Stimulated activated memory B cell treated with anti-CD40 and anti-IgM and Interleukin-4, amounts not matched to agents 10 μg/mL and 1 μg/mL and 100 μg/mL, for 72 hours (primary cell): Measurements from ENCODE around the gene FBXO31.
A peak's percentile ranks its signal among the peaks of the same experiment; 100 is the strongest.

Source experiments
- ATAC-seq: fragments of 150-1000 bp; cut with Tn5 transposase; 2 replicates; pipeline ENCODE4 v1.10.0; 2021
- H3K27ac Mint-ChIP-seq: one replicate; pipeline ENCODE4 v1.8.0; 2022; ENCODE audit warnings: mild to moderate bottlenecking, mixed read lengths
- H3K27me3 Mint-ChIP-seq: one replicate; pipeline ENCODE4 v1.8.0; 2022; ENCODE audit warnings: mixed read lengths
- H3K36me3 Mint-ChIP-seq: one replicate; pipeline ENCODE4 v1.8.0; 2022; ENCODE audit warnings: mixed read lengths
- H3K4me1 Mint-ChIP-seq: one replicate; pipeline ENCODE4 v1.8.0; 2022; ENCODE audit warnings: mixed read lengths
- H3K4me3 Mint-ChIP-seq: one replicate; pipeline ENCODE4 v1.8.0; 2022; ENCODE audit warnings: mild to moderate bottlenecking, moderate library complexity, mixed read lengths
- H3K9me3 Mint-ChIP-seq: one replicate; pipeline ENCODE4 v1.8.0; 2022; ENCODE audit warnings: mixed read lengths

The FBXO31 gene

DNA sequence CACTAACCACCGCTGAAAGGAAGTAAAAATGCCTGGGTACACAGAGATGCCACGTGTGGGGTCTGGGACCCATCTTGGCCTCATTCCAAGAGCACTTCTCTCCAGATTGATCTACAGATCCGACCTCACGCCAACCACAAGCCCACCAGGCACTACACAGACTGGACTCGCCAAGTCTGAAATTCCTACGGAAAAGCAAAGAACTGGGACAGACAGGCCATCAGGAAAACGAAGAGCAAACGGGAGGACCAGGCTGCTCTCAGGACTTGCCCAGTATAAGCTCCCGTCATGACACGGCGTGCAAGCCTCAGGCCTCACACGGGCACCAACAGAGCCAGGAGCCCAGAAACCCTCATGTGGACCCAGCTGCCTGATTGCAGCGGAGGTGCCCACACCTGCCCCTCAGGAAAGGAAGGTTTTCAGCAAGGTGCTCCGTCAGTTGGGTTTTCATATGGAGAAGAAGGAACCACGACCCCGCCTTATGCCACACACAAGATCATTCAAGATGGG lies 46.3 kb downstream of the FBXO31 start:
- peaks cover 61% of the 10 kb centered on the region for H3K36me3 Mint-ChIP-seq
- peaks cover 10% of the 10 kb centered on the region for H3K4me1 Mint-ChIP-seq
- no peak overlapping the region for H3K4me3 Mint-ChIP-seq
- no peaks in the 10 kb centered on the region for H3K9me3 Mint-ChIP-seq
- H3K27ac Mint-ChIP-seq = peak overlapping the region; percentile 11
- no peaks in the 10 kb centered on the region for H3K27me3 Mint-ChIP-seq
- no peak for ATAC-seq

DNA sequence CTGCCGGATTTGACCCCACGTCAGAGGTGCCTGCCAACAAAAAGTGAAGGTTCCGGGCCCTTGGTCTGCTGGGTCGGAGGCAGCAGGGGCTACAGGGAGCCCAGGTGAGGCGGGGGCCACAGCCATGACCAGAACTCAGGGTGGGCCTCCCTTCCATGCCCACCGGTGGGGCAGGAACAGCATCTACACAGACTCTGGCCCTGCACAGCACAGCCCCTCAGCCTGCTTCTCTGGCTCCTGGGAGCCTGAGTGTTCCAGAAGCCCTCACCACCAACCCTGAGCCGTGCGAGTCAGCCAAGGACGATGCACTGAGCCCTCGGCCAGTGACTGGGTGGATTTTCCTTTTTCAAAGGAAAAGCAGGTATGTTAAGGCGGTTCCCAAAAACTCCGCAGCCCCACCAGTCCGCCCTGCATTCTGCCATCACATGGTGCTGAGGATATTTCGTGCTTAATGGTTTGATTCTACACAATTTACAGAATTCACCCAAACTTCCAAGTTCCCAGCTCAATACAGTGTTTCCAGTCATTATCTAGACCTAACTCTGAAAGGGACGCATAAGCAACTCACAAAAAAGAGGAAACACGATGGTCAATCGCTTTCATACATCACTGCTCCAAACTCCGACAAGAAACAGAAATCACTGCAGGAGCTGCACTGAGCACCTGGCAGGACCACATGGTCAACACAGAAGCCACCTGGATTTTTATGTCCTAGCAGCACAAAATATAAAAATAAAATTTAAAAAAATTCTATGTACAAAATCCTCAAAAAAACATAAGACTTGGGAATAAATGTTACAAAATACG lies 46.9 kb downstream of the FBXO31 start:
- Mint-ChIP-seq H3K27ac (peak overlapping the region; percentile 11), H3K4me3 (no peak overlapping the region), H3K36me3 (peaks cover 54% of the 10 kb centered on the region), H3K9me3 (no peaks in the 10 kb centered on the region), H3K27me3 (no peaks in the 10 kb centered on the region), H3K4me1 (peaks cover 10% of the 10 kb centered on the region)
- no peak for ATAC-seq

DNA sequence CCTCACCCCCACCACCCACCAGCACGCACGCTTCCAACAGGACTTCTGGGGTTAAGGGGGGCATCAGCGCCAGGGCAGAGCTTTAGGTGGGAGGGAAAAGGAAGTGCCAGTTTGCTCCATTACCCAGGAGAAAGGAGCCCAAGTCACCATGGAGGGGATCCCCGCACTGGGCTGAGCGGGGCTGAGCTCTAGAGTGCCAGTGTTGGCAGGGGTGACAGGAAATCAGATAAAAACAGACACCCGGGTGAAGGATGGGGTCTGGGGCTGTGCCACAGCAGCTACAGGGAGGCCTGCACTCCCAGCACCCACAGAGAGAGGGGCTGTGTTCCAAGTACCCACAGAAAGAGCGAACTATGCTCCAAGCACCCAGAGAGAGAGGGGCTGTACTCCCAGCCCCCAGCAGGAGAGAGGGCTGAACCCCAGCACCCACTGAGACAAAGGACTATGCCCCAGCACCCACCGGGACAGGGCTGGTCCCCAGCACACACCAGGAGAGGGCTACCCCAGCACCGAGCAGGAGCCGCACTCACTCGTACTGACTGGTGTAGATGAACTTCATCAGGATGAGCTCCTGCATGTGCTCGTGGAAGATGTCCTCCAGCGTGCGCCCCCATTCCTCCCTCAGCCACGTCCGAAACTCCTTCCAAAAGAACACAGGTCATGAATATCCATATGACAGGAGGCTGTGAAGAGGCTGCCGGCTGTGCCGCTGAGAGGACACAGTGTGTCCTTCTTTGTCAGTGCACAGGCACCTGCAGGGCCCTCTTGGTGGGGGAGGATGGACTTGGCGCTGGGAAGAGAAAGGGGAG lies 47.7 kb downstream of the FBXO31 start:
- Mint-ChIP-seq H3K4me1 (peaks cover 10% of the 10 kb centered on the region), H3K9me3 (no peaks in the 10 kb centered on the region), H3K27ac (no peak overlapping the region), H3K4me3 (no peak overlapping the region), H3K36me3 (peaks cover 53% of the 10 kb centered on the region), H3K27me3 (no peaks in the 10 kb centered on the region)
- no peak for ATAC-seq

DNA sequence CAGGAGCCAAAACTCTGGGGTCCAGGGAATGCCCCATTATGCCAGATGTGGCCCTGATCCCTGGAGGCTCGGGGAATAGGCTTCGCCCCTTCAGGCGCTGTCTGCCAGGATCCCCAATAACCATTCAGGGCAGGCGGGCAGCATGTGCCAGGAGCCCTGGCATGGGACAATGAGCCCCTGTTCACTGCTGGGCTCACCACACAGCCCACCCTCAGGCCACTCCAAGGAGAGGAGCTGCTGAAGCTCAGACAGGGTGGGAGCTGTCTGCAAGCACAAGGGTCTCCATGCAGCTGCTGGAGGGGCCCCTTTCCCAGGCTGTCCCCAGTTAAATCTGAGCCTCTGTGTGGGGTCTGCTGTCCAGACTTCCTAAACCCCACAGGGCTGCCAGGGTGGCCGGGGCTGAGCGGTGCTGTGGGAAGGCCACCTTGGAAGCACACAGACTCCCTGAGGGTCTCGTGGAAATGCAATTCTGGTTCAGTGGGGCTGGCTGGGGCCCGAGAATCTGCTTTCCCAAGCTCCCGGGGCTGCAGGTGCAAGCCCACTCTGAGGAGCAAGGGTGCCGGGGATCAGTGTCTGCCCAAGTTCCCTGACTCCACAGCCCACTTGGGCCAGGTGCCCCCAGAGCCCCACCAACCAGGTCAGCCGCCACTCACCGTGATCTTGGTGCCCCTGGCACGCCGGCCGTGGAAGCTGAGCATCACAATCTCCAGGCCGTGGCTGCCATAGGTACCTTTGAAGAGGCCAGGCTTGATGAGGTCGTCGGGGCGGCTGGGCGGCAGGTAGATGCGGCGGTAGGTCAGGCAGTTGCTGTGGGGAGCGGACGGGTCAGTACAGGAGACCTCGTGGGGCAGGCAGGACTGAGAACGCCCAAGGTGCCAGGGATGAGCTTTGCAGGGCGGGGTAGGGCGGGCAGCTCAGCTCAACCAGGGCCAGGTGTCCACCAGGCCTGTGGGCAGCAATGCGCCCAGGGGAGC lies 48.6 kb downstream of the FBXO31 start:
- no peak overlapping the region for H3K27ac Mint-ChIP-seq
- H3K27me3 Mint-ChIP-seq = no peaks in the 10 kb centered on the region
- H3K9me3 Mint-ChIP-seq = no peaks in the 10 kb centered on the region
- H3K4me1 Mint-ChIP-seq = peaks cover 10% of the 10 kb centered on the region
- ATAC-seq = no peak
- no peak overlapping the region for H3K4me3 Mint-ChIP-seq
- peaks cover 47% of the 10 kb centered on the region for H3K36me3 Mint-ChIP-seq

DNA sequence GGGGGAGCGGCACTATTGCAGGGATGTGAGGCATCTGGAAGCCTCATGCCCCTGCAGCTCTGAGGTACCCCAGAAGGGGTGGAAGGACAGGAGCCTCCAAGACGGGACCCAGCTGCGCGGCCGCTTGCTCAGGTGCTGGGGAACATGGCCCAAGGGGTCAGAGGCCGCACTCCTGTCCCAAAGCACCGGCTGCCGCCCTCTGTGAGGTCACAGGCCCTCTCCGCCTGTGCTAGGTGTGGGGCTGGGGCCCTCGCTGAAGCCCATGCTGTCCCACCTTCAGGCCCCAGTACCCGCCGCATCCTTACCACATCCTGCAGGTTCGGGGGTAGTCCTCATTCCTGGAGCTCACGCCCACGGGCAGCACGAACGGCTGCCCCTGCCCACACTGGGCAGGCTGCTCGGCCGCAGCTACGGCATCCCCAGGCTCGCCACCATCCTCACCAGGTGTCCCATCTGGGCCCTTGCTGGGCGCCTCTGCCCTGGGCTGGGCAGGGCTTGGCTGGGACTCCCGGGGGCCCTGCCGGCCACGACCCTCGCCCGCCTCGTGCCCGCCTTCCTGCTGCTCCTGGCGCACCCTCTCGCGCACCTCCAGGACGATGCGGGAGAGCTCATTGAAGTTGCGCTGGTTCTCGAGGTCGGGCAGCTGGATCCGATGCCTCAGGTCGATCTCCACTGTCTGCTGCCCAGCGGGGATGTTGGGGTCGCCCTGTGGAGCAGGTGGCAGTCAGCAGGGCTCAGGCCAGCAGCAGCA lies 49.8 kb downstream of the FBXO31 start:
- peaks cover 37% of the 10 kb centered on the region for H3K36me3 Mint-ChIP-seq
- H3K9me3 Mint-ChIP-seq = no peaks in the 10 kb centered on the region
- H3K27me3 Mint-ChIP-seq = no peaks in the 10 kb centered on the region
- H3K4me1 Mint-ChIP-seq = peaks cover 10% of the 10 kb centered on the region
- ATAC-seq = no peak
- no peak overlapping the region for H3K27ac Mint-ChIP-seq
- no peak overlapping the region for H3K4me3 Mint-ChIP-seq

DNA sequence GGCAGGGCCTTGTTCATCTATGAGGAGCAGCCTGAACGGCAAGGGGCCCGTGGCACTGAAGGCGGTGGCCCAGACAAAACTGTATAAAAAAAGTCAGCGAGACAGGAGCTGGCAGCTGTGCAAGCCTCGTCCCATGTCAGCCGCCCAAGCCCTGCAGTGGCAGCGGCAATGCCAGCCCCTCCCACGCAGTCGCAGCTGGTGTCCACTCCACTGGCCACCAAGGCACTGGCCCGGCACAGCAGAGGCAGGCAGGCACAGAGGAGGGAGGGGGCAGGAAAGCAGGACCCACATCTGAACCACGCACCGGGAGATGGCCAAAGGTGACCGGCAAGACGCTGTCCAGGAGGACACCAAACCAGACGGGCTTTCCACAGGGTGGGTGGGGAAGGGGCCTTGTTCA lies 50.5 kb downstream of the FBXO31 start:
- Mint-ChIP-seq H3K36me3 (peaks cover 34% of the 10 kb centered on the region), H3K27me3 (no peaks in the 10 kb centered on the region), H3K9me3 (no peaks in the 10 kb centered on the region), H3K27ac (no peak overlapping the region), H3K4me3 (no peak overlapping the region), H3K4me1 (peaks cover 10% of the 10 kb centered on the region)
- ATAC-seq = no peak

DNA sequence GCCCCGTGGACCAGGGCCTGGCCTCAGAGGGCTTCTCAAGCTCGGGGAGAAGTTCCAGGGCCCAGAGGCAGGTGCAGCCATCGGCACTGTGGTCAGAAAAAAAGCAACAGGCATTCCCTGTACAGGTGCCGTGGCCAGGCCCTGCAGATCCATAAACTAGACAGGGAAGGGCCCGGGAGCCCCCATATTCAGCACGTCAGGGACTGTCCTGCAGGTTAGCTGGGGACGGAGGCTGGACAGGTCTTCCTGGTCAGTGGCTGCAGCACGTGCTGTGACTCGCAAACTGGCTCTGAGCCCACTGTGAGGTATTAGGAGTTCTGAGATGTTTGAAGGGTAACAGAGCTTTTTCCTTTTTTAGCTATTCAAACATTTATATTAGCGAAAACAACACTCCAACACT lies 51.4 kb downstream of the FBXO31 start:
- Mint-ChIP-seq H3K36me3 (peaks cover 32% of the 10 kb centered on the region), H3K9me3 (no peaks in the 10 kb centered on the region), H3K27me3 (no peaks in the 10 kb centered on the region), H3K4me3 (no peak overlapping the region), H3K4me1 (peaks cover 5% of the 10 kb centered on the region), H3K27ac (no peak overlapping the region)
- ATAC-seq = no peak

DNA sequence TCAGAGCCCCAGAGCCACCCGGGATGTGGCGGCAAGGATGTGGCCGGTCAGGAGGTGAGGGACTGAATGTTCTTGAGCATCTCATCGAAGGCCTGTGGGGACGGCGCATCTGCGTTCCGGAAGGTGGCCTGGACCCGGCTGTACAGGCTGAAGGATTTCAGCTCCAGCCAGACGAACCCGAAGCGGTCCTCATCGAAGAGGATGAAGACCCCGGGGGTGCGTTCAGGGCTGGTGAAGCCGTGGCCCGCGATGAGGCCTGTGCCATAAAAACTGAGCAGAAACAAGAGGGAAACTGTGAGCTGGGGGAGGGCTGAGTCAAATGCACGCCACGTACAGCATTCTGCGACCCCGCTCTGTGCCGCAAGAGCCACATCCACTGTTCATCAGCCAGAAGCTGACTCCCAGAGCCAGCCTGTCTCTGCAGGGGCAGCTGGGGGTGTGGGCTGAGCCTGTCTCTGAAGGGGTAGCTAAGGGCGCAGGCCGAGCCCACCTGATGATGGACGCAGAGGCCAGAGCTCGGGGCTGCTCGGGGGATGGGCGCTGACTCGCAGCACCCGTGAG lies 52.3 kb downstream of the FBXO31 start:
- H3K27ac Mint-ChIP-seq = no peak overlapping the region
- no peak overlapping the region for H3K4me3 Mint-ChIP-seq
- peaks cover 26% of the 10 kb centered on the region for H3K36me3 Mint-ChIP-seq
- no peak for ATAC-seq
- H3K4me1 Mint-ChIP-seq = no peaks in the 10 kb centered on the region
- no peaks in the 10 kb centered on the region for H3K27me3 Mint-ChIP-seq
- H3K9me3 Mint-ChIP-seq = no peaks in the 10 kb centered on the region

DNA sequence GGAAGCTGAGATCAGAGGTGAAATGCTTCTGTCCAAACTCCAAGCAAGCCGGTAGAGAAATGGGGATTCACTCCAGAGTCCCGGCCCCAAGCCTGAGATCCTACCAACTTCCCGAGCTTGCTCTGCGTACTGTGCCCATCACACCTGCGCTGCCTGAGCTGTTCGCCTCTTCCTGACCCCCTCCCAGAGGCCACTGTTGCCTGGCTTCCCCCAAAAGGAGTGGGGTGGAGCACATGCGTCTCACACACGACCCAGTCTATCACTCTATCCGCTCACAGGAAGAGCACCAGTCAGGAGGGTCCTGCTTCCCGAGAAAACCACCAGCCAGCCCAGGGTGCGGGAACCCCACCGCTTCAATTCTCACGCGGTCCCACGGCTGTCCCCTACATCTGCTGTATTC lies 52.9 kb downstream of the FBXO31 start:
- ATAC-seq = no peak
- no peak overlapping the region for H3K4me3 Mint-ChIP-seq
- H3K4me1 Mint-ChIP-seq = peaks cover 6% of the 10 kb centered on the region
- no peaks in the 10 kb centered on the region for H3K27me3 Mint-ChIP-seq
- no peak overlapping the region for H3K27ac Mint-ChIP-seq
- H3K36me3 Mint-ChIP-seq = peaks cover 19% of the 10 kb centered on the region
- H3K9me3 Mint-ChIP-seq = no peaks in the 10 kb centered on the region

DNA sequence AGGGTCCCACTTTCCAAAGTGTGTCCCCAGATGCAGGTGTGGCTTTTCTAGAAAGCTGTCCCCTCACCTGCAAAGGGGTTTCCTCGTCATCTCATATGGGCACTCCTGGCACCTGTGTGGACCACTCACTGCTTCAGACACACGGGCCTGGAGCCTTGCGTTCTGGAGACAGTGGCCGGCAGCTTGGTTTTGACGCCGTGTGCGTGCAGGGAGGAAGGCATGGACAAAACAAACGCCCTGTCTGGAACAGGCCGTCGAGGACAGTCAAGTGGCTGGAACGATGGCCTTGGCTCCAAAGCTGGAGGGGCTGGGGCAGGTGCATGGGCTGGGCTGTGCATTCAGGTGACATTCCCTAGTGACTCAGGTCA lies 53.3 kb downstream of the FBXO31 start:
- Mint-ChIP-seq H3K4me1 (peaks cover 10% of the 10 kb centered on the region), H3K4me3 (no peak overlapping the region), H3K9me3 (no peaks in the 10 kb centered on the region), H3K27ac (no peak overlapping the region), H3K36me3 (peaks cover 15% of the 10 kb centered on the region), H3K27me3 (no peaks in the 10 kb centered on the region)
- ATAC-seq = no peak

DNA sequence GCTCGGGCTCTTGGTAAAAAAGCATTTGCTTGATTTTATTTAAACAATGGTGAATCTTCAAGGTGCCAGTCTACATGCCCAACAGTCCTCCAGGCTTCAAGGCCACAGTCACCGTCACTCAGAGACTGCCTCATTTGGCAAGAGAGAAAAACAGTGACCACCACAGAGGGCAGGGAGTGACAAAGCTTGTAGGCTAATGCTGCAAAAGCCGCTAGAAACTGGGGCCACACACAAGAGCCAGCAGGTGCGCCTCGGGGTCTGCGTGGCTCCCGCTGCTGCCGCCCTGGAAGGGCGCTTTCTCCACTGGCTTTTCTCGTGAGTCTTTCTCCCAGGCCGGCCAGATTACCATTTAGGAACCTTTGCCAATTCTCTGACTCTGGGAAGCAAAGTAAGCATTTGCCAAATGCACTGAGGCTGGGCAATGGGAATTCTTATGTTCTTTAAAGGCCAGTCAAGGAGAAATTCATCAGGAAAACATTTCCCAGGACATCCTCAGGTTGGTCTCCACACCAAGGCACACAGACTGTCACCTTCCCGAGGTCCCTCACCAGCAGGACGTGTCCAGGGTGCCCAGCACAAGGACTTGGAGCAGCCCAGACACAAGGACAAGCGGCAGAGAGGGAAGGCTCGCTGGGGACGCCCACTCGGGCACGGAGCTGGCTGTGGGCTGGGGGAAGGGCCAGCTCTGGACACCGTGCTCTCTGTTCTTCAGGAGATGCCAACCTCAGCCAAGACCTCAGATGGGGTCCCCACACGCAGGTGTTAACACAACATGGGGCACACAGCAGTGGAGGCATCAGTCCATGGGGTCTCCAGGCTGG lies 53.9 kb downstream of the FBXO31 start:
- H3K4me3 Mint-ChIP-seq = no peak overlapping the region
- no peak for ATAC-seq

DNA sequence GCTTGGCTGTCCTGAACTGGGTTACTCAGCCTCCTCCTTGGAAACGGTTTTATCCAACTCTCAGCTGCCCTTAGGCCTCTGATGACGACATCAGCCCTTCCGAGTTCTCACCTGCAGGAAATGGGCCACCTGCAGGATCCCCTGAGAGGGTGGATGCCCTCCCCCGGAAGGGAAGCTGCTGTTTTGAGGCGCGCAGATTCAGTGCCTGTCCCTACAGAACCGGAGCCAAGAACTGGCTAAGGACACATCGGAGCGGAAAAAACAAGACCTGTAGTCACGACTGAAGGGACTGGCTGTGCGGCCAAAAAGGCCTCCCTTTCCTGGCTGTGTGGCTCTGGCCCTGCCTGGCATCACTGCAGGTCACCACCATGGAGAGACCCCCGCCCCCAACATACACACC lies 54.7 kb downstream of the FBXO31 start:
- Mint-ChIP-seq H3K9me3 (no peaks in the 10 kb centered on the region), H3K27me3 (no peaks in the 10 kb centered on the region)

More for the DNA sequence above, 53.9 kb downstream of the FBXO31 start:
- Mint-ChIP-seq H3K27ac (no peak overlapping the region), H3K36me3 (peaks cover 12% of the 10 kb centered on the region), H3K9me3 (no peaks in the 10 kb centered on the region), H3K27me3 (no peaks in the 10 kb centered on the region), H3K4me1 (peaks cover 16% of the 10 kb centered on the region)

DNA sequence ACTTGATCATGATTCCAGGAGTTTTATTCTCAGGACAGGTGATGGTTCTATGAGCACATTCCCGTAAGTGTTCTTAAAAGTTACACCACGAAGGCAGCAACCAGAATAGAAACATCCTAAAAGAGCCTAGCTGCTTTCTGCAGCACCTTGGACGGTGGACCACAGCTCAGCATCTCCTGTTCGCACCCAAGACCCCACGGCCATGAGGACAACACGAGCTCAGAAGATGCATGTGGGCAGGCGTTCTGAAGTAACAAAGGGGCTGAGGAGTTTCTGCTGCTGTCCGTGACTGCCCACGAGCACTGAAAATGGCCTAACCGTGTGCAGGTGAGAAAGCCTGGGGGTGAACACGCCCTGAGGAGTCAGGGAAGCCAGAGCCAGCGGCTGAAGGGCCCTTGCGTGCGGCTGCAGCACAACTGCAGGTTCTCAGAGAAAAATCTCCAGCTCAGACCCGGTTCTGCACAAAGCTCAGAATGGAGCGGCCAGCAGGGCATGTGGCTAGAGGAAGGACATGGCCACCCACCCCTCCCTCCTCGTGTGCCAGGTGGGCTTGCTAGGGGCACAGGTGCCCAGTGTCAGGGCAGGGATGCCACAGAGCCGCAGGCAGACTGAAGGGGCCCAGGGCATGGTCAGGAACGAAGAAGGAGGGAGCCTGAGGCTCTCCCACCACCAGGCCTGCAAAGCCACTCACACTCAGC lies 55.6 kb downstream of the FBXO31 start:
- ATAC-seq = no peak
- no peaks in the 10 kb centered on the region for H3K9me3 Mint-ChIP-seq
- H3K27me3 Mint-ChIP-seq = no peaks in the 10 kb centered on the region
- peaks cover 7% of the 10 kb centered on the region for H3K36me3 Mint-ChIP-seq
- no peak overlapping the region for H3K4me3 Mint-ChIP-seq
- peaks cover 21% of the 10 kb centered on the region for H3K4me1 Mint-ChIP-seq
- H3K27ac Mint-ChIP-seq = no peak overlapping the region

More for the DNA sequence above, 54.7 kb downstream of the FBXO31 start:
- Mint-ChIP-seq H3K4me3 (no peak overlapping the region), H3K27ac (no peak overlapping the region), H3K4me1 (peaks cover 21% of the 10 kb centered on the region), H3K36me3 (peaks cover 7% of the 10 kb centered on the region)
- no peak for ATAC-seq
